Esophagus muscularis mucosa (tissue), 3 donors: Measurements from ENCODE around the gene RNF145.

ENCODE experiments used
- POLR2A ChIP-seq: fragments of 450-650 bp; IDR thresholded peaks from one replicate; pipeline ENCODE4 v1.6.1; 2017; ENCODE audit warnings: antibody characterized with exemption, moderate library complexity, mild to moderate bottlenecking, low read depth
- POLR2AphosphoS5 ChIP-seq, 2 donors: sonication (generic); formaldehyde crosslinking; IDR thresholded peaks; one replicate each; pipeline ENCODE4 v1.6.1; 2017; ENCODE audit warnings: antibody characterized with exemption in 2 of 2
- TF ChIP-seq, protein P1 (sequence below), 3 experiments: fragments of 200-600 bp in 2 of 3; fragments of 450-650 bp in 1 of 3; sonication (generic) in 2 of 3; IDR thresholded peaks; one replicate each; pipeline ENCODE4 v1.5.1; 2017 to 2019; ENCODE audit warnings: antibody characterized with exemption in 3 of 3, mild to moderate bottlenecking in 2 of 3, moderate library complexity in 1 of 3

DNA sequence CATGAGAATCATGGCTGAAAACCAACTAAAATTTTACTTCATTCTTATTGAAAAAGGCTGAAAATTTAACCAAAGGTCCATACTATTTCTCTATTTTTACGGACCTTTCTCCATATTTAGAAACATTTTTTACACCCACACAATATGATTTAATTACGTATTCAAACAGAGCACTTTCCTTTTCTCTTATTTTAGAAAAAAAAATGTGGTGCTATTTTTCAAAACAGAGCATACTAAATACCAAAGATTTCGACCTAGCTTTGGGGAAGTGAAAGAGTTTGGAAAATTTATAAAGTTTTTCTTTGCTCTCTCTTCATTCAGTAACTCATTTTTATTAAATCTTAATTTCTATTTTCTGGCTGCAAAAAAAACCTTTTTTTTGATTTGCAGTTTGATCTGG lies 38.1 kb downstream of the RNF145 start:
- TF ChIP-seq POLR2A: no peak
- TF ChIP-seq, protein P1, sequence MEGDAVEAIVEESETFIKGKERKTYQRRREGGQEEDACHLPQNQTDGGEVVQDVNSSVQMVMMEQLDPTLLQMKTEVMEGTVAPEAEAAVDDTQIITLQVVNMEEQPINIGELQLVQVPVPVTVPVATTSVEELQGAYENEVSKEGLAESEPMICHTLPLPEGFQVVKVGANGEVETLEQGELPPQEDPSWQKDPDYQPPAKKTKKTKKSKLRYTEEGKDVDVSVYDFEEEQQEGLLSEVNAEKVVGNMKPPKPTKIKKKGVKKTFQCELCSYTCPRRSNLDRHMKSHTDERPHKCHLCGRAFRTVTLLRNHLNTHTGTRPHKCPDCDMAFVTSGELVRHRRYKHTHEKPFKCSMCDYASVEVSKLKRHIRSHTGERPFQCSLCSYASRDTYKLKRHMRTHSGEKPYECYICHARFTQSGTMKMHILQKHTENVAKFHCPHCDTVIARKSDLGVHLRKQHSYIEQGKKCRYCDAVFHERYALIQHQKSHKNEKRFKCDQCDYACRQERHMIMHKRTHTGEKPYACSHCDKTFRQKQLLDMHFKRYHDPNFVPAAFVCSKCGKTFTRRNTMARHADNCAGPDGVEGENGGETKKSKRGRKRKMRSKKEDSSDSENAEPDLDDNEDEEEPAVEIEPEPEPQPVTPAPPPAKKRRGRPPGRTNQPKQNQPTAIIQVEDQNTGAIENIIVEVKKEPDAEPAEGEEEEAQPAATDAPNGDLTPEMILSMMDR (IDR thresholded peaks at IDR 0.05): no peak
- TF ChIP-seq POLR2AphosphoS5 (IDR thresholded peaks at IDR 0.05): no peak
